HG03521 (cell line): ENCODE measurements around the gene SORL1-AS1.

Experiments
- ATAC-seq: cut with Tn5 transposase; IDR thresholded peaks from one replicate; pipeline ENCODE4 v1.9.1; 2021; ENCODE audit warnings: mild to moderate bottlenecking, moderate library complexity; ENCODE audit not compliant: unreplicated experiment

The SORL1-AS1 gene

DNA sequence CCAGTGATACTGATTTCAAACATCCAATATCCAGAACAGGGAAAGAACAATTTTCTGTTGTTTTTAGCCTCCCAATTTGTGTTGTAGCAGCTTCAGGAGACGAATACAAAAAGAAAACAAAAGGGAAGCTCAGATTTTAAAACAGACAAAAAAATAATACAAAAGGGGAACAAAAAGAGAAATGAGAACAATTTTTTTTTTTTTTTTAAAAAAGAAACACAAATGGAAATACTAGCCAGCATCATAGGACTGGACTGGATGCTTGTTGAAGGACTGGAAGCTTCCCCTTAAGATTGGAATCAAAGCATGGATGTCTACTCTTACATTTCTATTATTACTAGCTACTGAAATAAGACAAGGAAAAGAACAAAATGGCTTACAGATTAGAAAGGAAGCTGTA lies 47.1 kb downstream of the SORL1-AS1 start:
- no peak for ATAC-seq

GRCh38 chr11:121394785-121395184 lies 58.0 kb downstream of the SORL1-AS1 start:
- no peak for ATAC-seq

DNA sequence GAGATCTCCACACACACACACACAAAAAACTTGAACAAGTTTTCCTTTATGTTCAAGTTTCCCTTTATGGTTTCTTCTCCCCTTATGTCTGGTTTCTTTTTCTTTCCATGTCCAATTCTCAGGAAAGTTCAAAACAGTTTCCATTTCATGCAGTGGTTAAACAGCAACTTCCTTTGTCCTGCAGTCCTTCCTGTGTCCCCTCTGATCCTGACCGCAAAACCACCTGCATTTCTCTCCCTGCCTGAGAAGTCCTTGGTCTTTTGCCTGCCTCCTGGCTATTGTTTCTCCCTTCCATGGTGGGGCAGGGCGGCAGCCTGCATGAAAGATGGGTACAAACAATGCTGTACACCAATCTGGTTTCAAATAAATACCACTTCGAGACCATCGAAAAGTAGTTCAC lies 58.9 kb downstream of the SORL1-AS1 start:
- no peak for ATAC-seq

GRCh38 chr11:121391914-121392313 lies 60.9 kb downstream of the SORL1-AS1 start:
- no peak for ATAC-seq

DNA sequence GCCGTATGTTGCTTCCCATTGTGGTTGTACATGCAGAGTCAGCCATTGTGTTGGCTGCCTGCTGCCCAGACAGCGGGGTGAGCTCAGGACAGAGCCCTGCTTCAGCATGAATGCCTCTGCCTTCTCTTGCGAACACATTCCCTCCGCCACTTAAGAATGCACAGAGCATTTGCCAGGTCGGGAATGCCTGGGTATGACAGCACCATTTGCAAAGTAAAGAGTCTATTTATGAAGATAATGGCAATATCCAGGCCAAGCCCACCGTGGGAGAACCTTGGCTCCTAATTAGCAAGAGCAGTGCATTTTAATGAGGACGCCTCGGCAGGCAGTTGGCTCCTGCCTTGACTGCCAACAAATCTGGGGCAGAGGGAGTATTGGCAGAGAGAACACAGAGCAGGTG lies 63.1 kb downstream of the SORL1-AS1 start:
- no peak for ATAC-seq
